H1 (cell line): ENCODE data around the gene OR6C6. TPM values are rescaled to one million over a fixed set of nuclear protein-coding genes. Genes with fewer than 3 reads are reported as not detected.

ENCODE experiments used
- CTCF ChIA-PET: fragments of 300-600 bp; sonication (Branson Sonifier 250); formaldehyde crosslinking; loops from one replicate; lab custom pipeline; 2021; ENCODE audit not compliant: partially characterized antibody; lab: Charles Lee
- POLR2A ChIA-PET: fragments of 300-600 bp; sonication (Branson Sonifier 250); formaldehyde crosslinking; loops from one replicate; lab custom pipeline; 2021; ENCODE audit warnings: inconsistent platforms; ENCODE audit not compliant: partially characterized antibody; lab: Charles Lee
- DNase-seq, 2 experiments: peaks; one replicate each; pipeline versions ENCODE4 v3.0.0 to v3.0.0-alpha.2; 2010 to 2022; ENCODE audit warnings: low spot score in 2 of 2, low read depth in 1 of 2, mixed read lengths in 1 of 2
- FAIRE-seq: peaks from 2 replicates; lab custom pipeline; 2011; peaks lifted over from hg19 to GRCh38; lab: Jason Lieb, UNC
- H2AFZ ChIP-seq: 2 replicates; pipeline ENCODE4 v1.8.1; 2012; ENCODE audit warnings: low read length, inconsistent platforms
- H2AK5ac ChIP-seq: 2 replicates; pipeline ENCODE4 v1.6.1; 2013; ENCODE audit warnings: low read depth, low read length
- H2BK120ac ChIP-seq: replicated peaks from 2 replicates; pipeline ENCODE3; 2013; ENCODE audit warnings: low read depth, low read length, inconsistent platforms
- H2BK12ac ChIP-seq: 2 replicates; pipeline ENCODE4 v1.6.1; 2013; ENCODE audit warnings: low read depth, low read length
- H2BK15ac ChIP-seq: 2 replicates; pipeline ENCODE4 v1.6.1; 2013; ENCODE audit warnings: low read length
- H2BK20ac ChIP-seq: 2 replicates; pipeline ENCODE4 v1.6.1; 2013; ENCODE audit warnings: low read length
- H2BK5ac ChIP-seq: 2 replicates; pipeline ENCODE4 v1.6.1; 2013; ENCODE audit warnings: low read depth, low read length
- H3K14ac ChIP-seq: 2 replicates; pipeline ENCODE4 v1.6.1; 2013; ENCODE audit warnings: inconsistent platforms; ENCODE audit not compliant: insufficient read length
- H3K18ac ChIP-seq: 2 replicates; pipeline ENCODE4 v1.6.1; 2013; ENCODE audit warnings: low read length; ENCODE audit errors: extremely low read depth
- H3K23ac ChIP-seq: 2 replicates; pipeline ENCODE4 v1.6.1; 2013; ENCODE audit warnings: inconsistent platforms; ENCODE audit not compliant: insufficient read length
- H3K23me2 ChIP-seq: 2 replicates; pipeline ENCODE4 v1.6.1; 2013; ENCODE audit warnings: low read depth, low read length
- H3K27ac ChIP-seq: 2 replicates; pipeline ENCODE4 v1.6.1; 2011; ENCODE audit warnings: low read depth, low read length, inconsistent platforms
- H3K27me3 ChIP-seq, 4 experiments: replicated peaks in 1 of 4; 1 replicate in 1 of 4; 2 replicates in 3 of 4; pipeline versions ENCODE4 v1.6.1 to v1.8.1; 2011 to 2013; ENCODE audit warnings: low read length in 3 of 4, mild to moderate bottlenecking in 3 of 4, inconsistent platforms in 2 of 4, mixed read lengths in 2 of 4, moderate library complexity in 1 of 4; ENCODE audit not compliant: control insufficient read depth in 3 of 4, insufficient read depth in 3 of 4; ENCODE audit errors: extremely low read depth in 1 of 4
- H3K36me3 ChIP-seq, 4 experiments: 2 replicates each; pipeline versions ENCODE4 v1.6.1 to v1.8.1; 2011 to 2013; ENCODE audit warnings: mild to moderate bottlenecking in 4 of 4, low read length in 3 of 4, moderate library complexity in 2 of 4, control low read depth in 1 of 4, inconsistent platforms in 1 of 4; ENCODE audit not compliant: insufficient read depth in 4 of 4, control insufficient read depth in 2 of 4
- H3K4ac ChIP-seq: replicated peaks from 2 replicates; pipeline ENCODE3; 2013; ENCODE audit warnings: low read length, low read depth, mixed read lengths, inconsistent platforms; ENCODE audit not compliant: insufficient read length
- H3K4me1 ChIP-seq, 4 experiments: replicated peaks in 1 of 4; 1 replicate in 1 of 4; 2 replicates in 3 of 4; pipeline versions ENCODE4 v1.6.1 to v1.8.1; 2011 to 2013; ENCODE audit warnings: low read length in 3 of 4, inconsistent platforms in 2 of 4, mixed read lengths in 1 of 4; ENCODE audit not compliant: insufficient read depth in 4 of 4, control insufficient read depth in 3 of 4
- H3K4me2 ChIP-seq, 2 experiments: 2 replicates each; pipeline versions ENCODE4 v1.6.1 to v1.8.1; 2011 to 2013; ENCODE audit warnings: low read depth in 2 of 2, low read length in 2 of 2, control low read depth in 1 of 2, inconsistent platforms in 1 of 2, mild to moderate bottlenecking in 1 of 2; ENCODE audit not compliant: insufficient read depth in 1 of 2
- H3K4me3 ChIP-seq, 4 experiments: fragments of 200-600, 300-600 bp in 1 of 4; sonication (generic), shearing (Covaris generic), sonication (Bioruptor Twin) in 1 of 4; 2 replicates each; pipeline versions ENCODE4 v1.5.1 to v1.8.1; 2011 to 2016; ENCODE audit warnings: low read length in 4 of 4, low read depth in 3 of 4, control low read depth in 2 of 4, inconsistent platforms in 2 of 4, mild to moderate bottlenecking in 2 of 4, mixed read lengths in 1 of 4, moderate library complexity in 1 of 4; ENCODE audit not compliant: insufficient read depth in 2 of 4; ENCODE audit errors: extremely low read depth in 1 of 4
- H3K56ac ChIP-seq: replicated peaks from 2 replicates; pipeline ENCODE3; 2013; ENCODE audit warnings: low read depth, mild to moderate bottlenecking, mixed read lengths, low read length, inconsistent platforms; ENCODE audit not compliant: insufficient read length
- H3K79me1 ChIP-seq: 2 replicates; pipeline ENCODE4 v1.6.1; 2013; ENCODE audit warnings: low read depth, low read length, control low read depth
- H3K79me2 ChIP-seq, 2 experiments: 2 replicates each; pipeline versions ENCODE4 v1.6.1 to v1.8.1; 2012 to 2013; ENCODE audit warnings: low read length in 2 of 2, mild to moderate bottlenecking in 2 of 2, inconsistent platforms in 1 of 2; ENCODE audit not compliant: insufficient read depth in 2 of 2, control insufficient read depth in 1 of 2
- H3K9ac ChIP-seq, 4 experiments: replicated peaks in 1 of 4; 1 replicate in 1 of 4; 2 replicates in 3 of 4; pipeline versions ENCODE4 v1.6.1 to v1.8.1; 2011 to 2013; ENCODE audit warnings: low read depth in 3 of 4, low read length in 3 of 4, control low read depth in 2 of 4, mild to moderate bottlenecking in 2 of 4, moderate library complexity in 2 of 4, inconsistent platforms in 1 of 4; ENCODE audit errors: extremely low read depth in 1 of 4
- H3K9me3 ChIP-seq, 2 experiments: 2 replicates each; pipeline versions ENCODE4 v1.6.1 to v1.8.1; 2012 to 2013; ENCODE audit warnings: mild to moderate bottlenecking in 2 of 2, moderate library complexity in 2 of 2, control low read depth in 1 of 2, inconsistent platforms in 1 of 2, low read depth in 1 of 2, low read length in 1 of 2, mixed read lengths in 1 of 2; ENCODE audit not compliant: insufficient read depth in 2 of 2
- H4K20me1 ChIP-seq, 2 experiments: replicated peaks in 1 of 2; 2 replicates each; pipeline versions ENCODE3 to v1.8.1; 2011 to 2013; ENCODE audit warnings: inconsistent platforms in 2 of 2, low read length in 2 of 2, mild to moderate bottlenecking in 1 of 2; ENCODE audit not compliant: insufficient read depth in 2 of 2, control insufficient read depth in 1 of 2
- H4K5ac ChIP-seq: 2 replicates; pipeline ENCODE4 v1.6.1; 2013; ENCODE audit warnings: low read length, low read depth, mixed read lengths, inconsistent platforms; ENCODE audit not compliant: insufficient read length
- H4K8ac ChIP-seq: 2 replicates; pipeline ENCODE4 v1.8.0; 2013; ENCODE audit warnings: mild to moderate bottlenecking, moderate library complexity, low read length, inconsistent platforms; ENCODE audit not compliant: insufficient read depth; ENCODE audit errors: extremely low read depth
- H4K91ac ChIP-seq: replicated peaks from 2 replicates; pipeline ENCODE3; 2013; ENCODE audit warnings: low read length, mixed read lengths, inconsistent platforms; ENCODE audit not compliant: insufficient read length
- ATF3 ChIP-seq: IDR thresholded peaks from 2 replicates; pipeline ENCODE4 v1.6.1; 2011; ENCODE audit warnings: low read depth, mild to moderate bottlenecking, low read length; ENCODE audit not compliant: insufficient read depth
- BACH1 ChIP-seq: IDR thresholded peaks from 2 replicates; pipeline ENCODE4 v1.6.1; 2012; ENCODE audit warnings: low read length, improper control_type of control experiment
- BCL11A ChIP-seq, 2 experiments: IDR thresholded peaks; one replicate each; pipeline ENCODE4 v1.6.1; 2011; ENCODE audit warnings: low read depth in 2 of 2, low read length in 2 of 2, mild to moderate bottlenecking in 2 of 2
- CHD2 ChIP-seq: IDR thresholded peaks from 2 replicates; pipeline ENCODE4 v1.6.1; 2012; ENCODE audit warnings: low read length, improper control_type of control experiment
- E2F6 ChIP-seq: IDR thresholded peaks from 2 replicates; pipeline ENCODE4 v1.6.1; 2012; ENCODE audit warnings: inconsistent platforms
- EP300 ChIP-seq, 2 experiments: IDR thresholded peaks; 1 replicate in 1 of 2; 2 replicates in 1 of 2; pipeline ENCODE4 v1.6.1; 2011 to 2012; ENCODE audit warnings: low read depth in 2 of 2, low read length in 2 of 2, mild to moderate bottlenecking in 2 of 2, borderline replicate concordance in 1 of 2, inconsistent platforms in 1 of 2, moderate library complexity in 1 of 2
- FOSL1 ChIP-seq: IDR thresholded peaks from 2 replicates; pipeline ENCODE4 v1.6.1; 2011; ENCODE audit warnings: mild to moderate bottlenecking, low read depth, low read length, moderate library complexity; ENCODE audit not compliant: insufficient read depth
- NRF1 ChIP-seq: IDR thresholded peaks from 2 replicates; pipeline ENCODE4 v1.6.1; 2011; ENCODE audit warnings: mild to moderate bottlenecking, low read depth, low read length, improper control_type of control experiment
- RAD21 ChIP-seq, 2 experiments: IDR thresholded peaks in 1 of 2; conservative IDR thresholded peaks in 1 of 2; 2 replicates each; pipeline ENCODE4 v1.6.1; 2011; ENCODE audit warnings: low read depth in 2 of 2, low read length in 2 of 2, improper control_type of control experiment in 1 of 2, inconsistent platforms in 1 of 2, mild to moderate bottlenecking in 1 of 2, moderate library complexity in 1 of 2
- SP2 ChIP-seq: IDR thresholded peaks from 2 replicates; pipeline ENCODE4 v1.6.1; 2012; ENCODE audit warnings: mild to moderate bottlenecking, low read length, inconsistent platforms
- TAF7 ChIP-seq: optimal IDR thresholded peaks from 2 replicates; pipeline ENCODE3; 2011; ENCODE audit warnings: low read depth, mild to moderate bottlenecking, inconsistent platforms, low read length, moderate library complexity, borderline replicate concordance
- ZNF274 ChIP-seq: IDR thresholded peaks from 2 replicates; pipeline ENCODE4 v1.7.0; 2012; ENCODE audit warnings: low read length, borderline replicate concordance; ENCODE audit errors: extremely low read depth
- WGBS, 2 experiments: shearing (Covaris generic) in 1 of 2; methylation state at CpG; one replicate each; pipeline versions ENCODE4 v1.1.6 to v1.1.7; 2013 to 2015; ENCODE audit warnings: low lambda C conversion rate in 2 of 2, mixed read lengths in 2 of 2, inconsistent platforms in 1 of 2, low coverage in 1 of 2, missing lambda C conversion rate in 1 of 2; ENCODE audit not compliant: insufficient replicate concordance in 2 of 2, insufficient coverage in 1 of 2, insufficient read length in 1 of 2; ENCODE audit errors: extremely low coverage in 1 of 2, missing lambda C conversion rate in 1 of 2; 5-methylcytosine and 5-hydroxymethylcytosine counted together
- polyA plus RNA-seq, 7 experiments: library from polyadenylated mRNA; depleted of rRNA in 3 of 7; stranded (reverse) in 5 of 7; unstranded in 2 of 7; fragments of >200 nt in 5 of 7; fragments of 200-250 nt in 2 of 7; gene quantifications; 1 replicate in 5 of 7; 2 replicates in 1 of 7; 4 replicates in 1 of 7; pipeline versions ENCODE4 v1.2.1 to v1.2.3, GENCODE V29; 2011 to 2013; ENCODE audit warnings: missing spikeins in 2 of 7, mixed read lengths in 2 of 7
- total RNA-seq: library from RNA; stranded (reverse); fragmentation: NEBNext Ultra II Directional; extraction: Animal tissue kit (Norgen Biotek cat#: 25700); gene quantifications from 2 replicates; pipeline ENCODE4 v1.2.1, GENCODE V29; 2021
- TF ChIP-seq, protein P1 (sequence below): IDR thresholded peaks from 2 replicates; pipeline ENCODE4 v1.6.1; 2012; ENCODE audit warnings: inconsistent platforms

The OR6C6 gene
- total and polyA plus RNA-seq, 2 of the 8 experiments (the other 6 are each of a cell fraction or from before 2014, with no cell fraction given) = not detected

DNA sequence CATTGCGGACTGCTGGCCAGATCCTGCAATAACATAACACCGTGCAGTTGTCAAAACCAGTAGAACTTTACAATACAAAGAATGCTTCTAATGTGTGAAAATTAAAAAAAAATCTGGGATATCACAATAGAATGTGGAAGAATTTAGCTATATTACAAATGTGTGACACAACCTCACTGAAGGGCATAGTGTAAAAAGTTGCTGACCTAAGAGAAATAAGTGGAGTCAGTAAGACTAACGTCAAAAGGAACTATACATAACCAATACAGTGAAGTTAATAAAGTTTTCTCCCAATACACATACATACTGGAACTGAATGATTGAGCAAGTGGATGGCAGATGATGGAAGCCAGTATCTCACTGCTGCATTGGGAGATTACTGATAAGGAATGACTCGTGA lies 39.5 kb downstream of the OR6C6 start:
- Histone ChIP-seq H3K4ac (no peak overlapping the region), H4K8ac (no peak overlapping the region), H3K27ac (no peak overlapping the region), H2AFZ (no peak overlapping the region), H3K9me3 (no peaks in the 10 kb centered on the region; a peak in 1 of 4 replicates), H3K18ac (no peak overlapping the region), H2BK5ac (no peak overlapping the region), H2BK12ac (no peak overlapping the region), H4K20me1 (no peaks in the 10 kb centered on the region), H3K27me3 (no peaks in the 10 kb centered on the region), H2BK15ac (no peak overlapping the region), H3K79me2 (no peaks in the 10 kb centered on the region), H4K91ac (no peak overlapping the region), H3K4me3 (no peak overlapping the region), H3K14ac (no peak overlapping the region), H3K56ac (no peak overlapping the region), H2BK120ac (no peak overlapping the region), H3K23me2 (no peaks in the 10 kb centered on the region), H3K79me1 (no peaks in the 10 kb centered on the region), H3K4me1 (no peaks in the 10 kb centered on the region), H2BK20ac (no peak overlapping the region), H2AK5ac (no peak overlapping the region), H3K23ac (no peak overlapping the region), H4K5ac (no peak overlapping the region), H3K36me3 (no peaks in the 10 kb centered on the region), H3K4me2 (no peak overlapping the region), H3K9ac (no peak overlapping the region)
- TF ChIP-seq E2F6 (no peak), BCL11A (IDR thresholded peaks at IDR 0.05; ENCODE audit: low read depth in 2 of 2, low read length in 2 of 2) (no peak), ATF3 (no peak), RAD21 (IDR thresholded peaks at IDR 0.05 in 1 of 2, conservative IDR thresholded peaks at IDR 0.05 in 1 of 2; ENCODE audit: low read depth in 2 of 2, low read length in 2 of 2) (no peak), CHD2 (no peak), SP2 (no peak), FOSL1 (no peak), EP300 (IDR thresholded peaks at IDR 0.05; ENCODE audit: borderline replicate concordance in 1 of 2, low read depth in 2 of 2, low read length in 2 of 2) (no peak), TAF7 (no peak), ZNF274 (no peak), BACH1 (no peak), NRF1 (no peak)
- TF ChIP-seq, protein P1, sequence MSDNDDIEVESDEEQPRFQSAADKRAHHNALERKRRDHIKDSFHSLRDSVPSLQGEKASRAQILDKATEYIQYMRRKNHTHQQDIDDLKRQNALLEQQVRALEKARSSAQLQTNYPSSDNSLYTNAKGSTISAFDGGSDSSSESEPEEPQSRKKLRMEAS = no peak
- DNase-seq (no peak), FAIRE-seq (no peak)
- POLR2A ChIA-PET = no interaction called here
- 96% methylated on average over 4 of the region's 4 CpGs; no CpG with 5 or more reads in 1 of the 2 experiments for WGBS, 2 experiments
- CTCF ChIA-PET = interaction anchor here (0.6 kb wide), 1 partner anchor 669 kb away, joined by 3 read pairs; no protein-coding TSS in a partner anchor
